ENCODE results near the gene DNAH14.

DNA sequence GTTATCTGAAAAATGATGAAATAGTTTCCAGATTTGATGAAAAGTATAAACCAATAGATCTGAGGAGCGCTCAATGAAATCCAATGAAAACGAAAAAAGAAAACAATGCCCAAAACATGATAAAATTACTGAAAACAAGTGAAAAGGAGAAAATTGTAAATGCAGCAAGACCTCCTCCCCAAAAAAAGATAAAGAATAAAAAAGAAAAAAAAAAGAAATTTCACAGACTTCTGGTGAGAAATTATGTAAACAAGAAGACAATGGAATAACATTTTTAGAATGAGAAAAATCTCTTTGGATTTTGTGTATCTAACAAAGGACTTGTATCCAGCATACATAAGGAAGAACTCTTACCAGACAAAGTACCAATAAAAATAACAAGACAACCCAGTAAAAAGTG is 134.2 kb downstream of the DNAH14 start:
- TF ChIP-seq POLR2A (IDR thresholded peaks at IDR 0.05) = no peak
- TF ChIP-seq, protein P1, sequence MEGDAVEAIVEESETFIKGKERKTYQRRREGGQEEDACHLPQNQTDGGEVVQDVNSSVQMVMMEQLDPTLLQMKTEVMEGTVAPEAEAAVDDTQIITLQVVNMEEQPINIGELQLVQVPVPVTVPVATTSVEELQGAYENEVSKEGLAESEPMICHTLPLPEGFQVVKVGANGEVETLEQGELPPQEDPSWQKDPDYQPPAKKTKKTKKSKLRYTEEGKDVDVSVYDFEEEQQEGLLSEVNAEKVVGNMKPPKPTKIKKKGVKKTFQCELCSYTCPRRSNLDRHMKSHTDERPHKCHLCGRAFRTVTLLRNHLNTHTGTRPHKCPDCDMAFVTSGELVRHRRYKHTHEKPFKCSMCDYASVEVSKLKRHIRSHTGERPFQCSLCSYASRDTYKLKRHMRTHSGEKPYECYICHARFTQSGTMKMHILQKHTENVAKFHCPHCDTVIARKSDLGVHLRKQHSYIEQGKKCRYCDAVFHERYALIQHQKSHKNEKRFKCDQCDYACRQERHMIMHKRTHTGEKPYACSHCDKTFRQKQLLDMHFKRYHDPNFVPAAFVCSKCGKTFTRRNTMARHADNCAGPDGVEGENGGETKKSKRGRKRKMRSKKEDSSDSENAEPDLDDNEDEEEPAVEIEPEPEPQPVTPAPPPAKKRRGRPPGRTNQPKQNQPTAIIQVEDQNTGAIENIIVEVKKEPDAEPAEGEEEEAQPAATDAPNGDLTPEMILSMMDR (IDR thresholded peaks at IDR 0.05) = no peak
- TF ChIP-seq EP300 (IDR thresholded peaks at IDR 0.05; ENCODE audit: low read depth) = no peak
- no peak for TF ChIP-seq POLR2AphosphoS5 (IDR thresholded peaks at IDR 0.05)
